Activated T-cell treated with anti-CD3 and anti-CD28 coated beads, Interleukin-2, amount 50 U/mL, for 1 hour (primary cell): ENCODE results near the gene SPATA31E1.
"Not testable (repeated sequence)": the region's sequence is repeated elsewhere in the genome, so short reads cannot be mapped to it uniquely, and the experiment has no call there.

Experiments
- DNase-seq: peaks from one replicate; pipeline ENCODE4 v3.0.0-alpha.2; 2020

SPATA31E1 gene

GRCh38 chr9:87882627-87883026, at the start of gene SPATA31E1:
Gene SPATA31E1 (plus strand): TSS chr9:87882877. CDS start chr9:87882892, 15 bp downstream.
- DNase-seq: no peak

- DNase-seq: no peak
Observed at GRCh38 chr9:87834357-87834756, 48.3 kb upstream of the SPATA31E1 start.

GRCh38 chr9:87836536-87836935, 46.1 kb upstream of the SPATA31E1 start:
- DNase-seq: no peak

DNA sequence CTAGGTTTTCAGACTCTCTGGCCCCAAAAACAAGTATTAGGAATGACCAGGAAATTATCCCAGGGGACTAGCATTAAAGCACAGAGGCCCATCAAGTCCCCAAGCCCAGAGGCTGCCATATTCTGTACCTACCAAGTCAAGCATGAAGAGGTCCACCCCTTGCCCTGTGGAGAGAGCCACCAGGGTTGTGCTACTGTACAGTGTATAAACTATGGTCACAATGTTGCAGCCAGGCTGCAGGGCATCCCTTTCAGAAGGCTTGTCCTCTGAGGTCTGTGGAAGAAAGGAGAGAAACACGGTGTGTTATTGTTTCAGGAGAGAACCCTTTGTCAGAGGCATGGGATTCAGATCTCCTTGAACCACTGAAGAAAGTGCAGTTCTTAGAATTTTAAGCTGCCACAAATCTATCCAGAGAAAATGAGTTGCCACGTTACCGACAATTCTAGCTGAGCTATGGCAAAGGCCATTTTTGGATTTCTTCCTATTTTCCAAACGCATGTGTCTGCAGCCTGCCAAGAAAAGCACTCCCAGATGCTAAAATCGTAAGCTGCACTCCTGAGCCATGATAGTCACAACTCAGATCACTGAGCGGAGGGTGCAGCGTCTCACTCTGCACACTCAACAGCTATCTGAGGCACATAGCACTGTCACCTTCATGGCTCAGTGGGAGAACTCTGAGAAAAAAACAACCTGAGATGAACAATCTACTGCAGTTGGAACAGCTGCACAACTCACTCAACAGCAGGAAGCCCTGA, 45.5 kb upstream of the SPATA31E1 start:
- no peak for DNase-seq

DNA sequence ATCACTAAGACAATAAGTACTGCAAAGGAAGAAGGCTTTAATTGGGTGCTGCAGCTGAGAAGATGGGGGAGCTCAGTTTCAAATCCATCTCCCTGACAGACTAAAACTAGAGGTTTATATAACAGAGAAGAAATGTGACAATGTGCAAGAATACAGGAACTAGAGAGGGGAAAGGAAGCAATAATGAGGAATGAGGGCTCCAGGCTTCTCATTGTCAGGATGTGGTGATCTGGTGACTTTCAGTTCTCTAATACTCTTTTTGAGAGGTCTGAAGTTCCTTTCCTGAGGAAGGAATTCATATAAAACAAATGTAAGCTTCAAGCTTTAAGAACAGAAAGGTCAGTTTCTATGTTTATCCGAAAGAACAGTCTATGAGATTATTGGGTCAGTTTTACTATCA, 42.5 kb upstream of the SPATA31E1 start:
- DNase-seq: no peak

- DNase-seq: no peak
Observed at GRCh38 chr9:87842878-87843585, 39.6 kb upstream of the SPATA31E1 start.

- DNase-seq: no peak
Observed at GRCh38 chr9:87844506-87844905, 38.2 kb upstream of the SPATA31E1 start.

DNA sequence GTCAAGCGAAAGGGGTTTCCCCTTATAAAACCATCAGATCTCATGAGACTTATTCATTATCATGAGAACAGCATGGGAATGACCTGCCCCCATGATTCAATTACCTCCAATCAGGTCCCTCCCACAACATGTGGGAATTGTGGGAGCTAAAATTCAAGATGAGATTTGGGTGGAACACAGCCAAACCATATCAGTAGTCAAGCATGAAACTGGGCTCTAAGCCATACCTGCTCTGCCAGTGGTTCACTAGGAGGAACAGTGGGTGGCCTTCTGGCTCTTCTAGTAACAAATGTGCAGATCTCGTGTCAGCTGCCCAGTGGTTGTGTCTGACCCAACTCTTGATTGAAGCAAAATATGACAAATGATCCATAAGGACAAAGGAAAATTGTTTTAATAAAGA, 34.9 kb upstream of the SPATA31E1 start:
- DNase-seq: not testable (repeated sequence)

DNA sequence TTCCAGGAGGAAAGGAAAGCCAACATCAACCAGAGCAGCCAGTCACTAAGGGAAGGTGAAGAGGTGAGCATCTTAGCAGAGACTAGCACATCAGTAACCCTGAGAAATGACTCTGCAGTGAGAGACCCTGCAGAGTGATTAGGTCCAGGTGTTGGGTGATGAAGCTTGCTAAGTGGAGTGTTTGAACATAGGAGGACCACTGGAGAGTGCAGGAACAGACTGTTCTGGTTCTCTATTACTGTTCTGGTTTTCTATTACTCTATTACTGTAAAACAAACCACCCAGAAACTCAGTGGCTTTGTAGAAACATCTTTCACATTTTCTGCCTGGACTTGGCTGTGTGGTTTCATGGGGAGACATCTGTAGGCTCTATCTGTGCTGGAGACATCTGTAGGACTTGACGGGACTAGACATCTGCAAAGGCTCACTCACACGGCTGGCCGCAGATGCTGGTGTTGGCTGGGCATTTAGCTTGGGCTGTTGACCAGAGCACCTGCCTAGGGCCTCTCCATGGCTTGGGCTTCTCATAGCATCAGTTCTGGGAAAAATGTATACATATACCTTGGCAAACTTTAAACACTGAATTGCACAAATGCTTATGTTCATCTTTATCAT, 33.4 kb upstream of the SPATA31E1 start:
- DNase-seq: no peak

- no peak for DNase-seq
Observed at GRCh38 chr9:87850391-87850790, 32.3 kb upstream of the SPATA31E1 start.

DNA sequence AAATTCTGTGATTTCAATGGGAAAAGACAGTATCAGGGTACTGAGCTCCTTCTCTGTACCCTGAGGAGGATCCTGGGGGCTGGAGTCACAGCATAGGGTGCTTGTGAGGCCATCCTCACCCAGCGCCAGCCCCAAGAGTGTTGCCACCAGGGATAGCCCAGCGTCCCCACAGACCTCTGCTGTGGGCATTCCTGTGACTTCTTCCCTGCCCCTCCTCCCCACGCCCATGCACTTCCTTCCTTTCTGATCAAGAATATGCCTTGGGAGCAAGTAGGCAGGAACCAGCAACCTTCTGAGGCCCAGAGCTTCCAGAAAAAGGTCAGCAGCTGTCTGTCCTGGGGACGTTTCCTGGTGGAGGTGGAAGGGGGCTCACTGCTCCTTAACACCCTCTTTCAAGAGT, 31.5 kb upstream of the SPATA31E1 start:
- not testable (repeated sequence) for DNase-seq

DNA sequence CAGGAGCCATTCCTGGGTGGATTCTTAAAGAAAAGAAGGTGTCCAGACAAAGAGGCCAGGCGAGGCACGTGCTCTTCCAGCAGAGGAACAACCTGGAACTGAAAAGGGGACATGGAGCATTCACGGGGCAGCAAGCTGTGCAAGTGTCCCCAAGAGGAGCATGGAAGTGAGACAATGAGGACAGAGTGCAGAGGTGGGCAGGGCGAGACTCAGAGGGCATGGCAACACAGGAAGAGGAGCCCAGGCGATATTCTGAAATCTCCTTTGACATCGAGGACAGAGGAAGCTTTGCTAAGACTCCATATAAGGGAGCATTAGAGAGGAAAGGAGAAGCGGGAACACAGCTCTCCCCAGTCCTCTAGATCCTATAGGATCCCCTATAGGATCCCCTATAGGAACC, 29.4 kb upstream of the SPATA31E1 start:
- no peak for DNase-seq

GRCh38 chr9:87853876-87854579, 28.6 kb upstream of the SPATA31E1 start:
- no peak for DNase-seq

DNA sequence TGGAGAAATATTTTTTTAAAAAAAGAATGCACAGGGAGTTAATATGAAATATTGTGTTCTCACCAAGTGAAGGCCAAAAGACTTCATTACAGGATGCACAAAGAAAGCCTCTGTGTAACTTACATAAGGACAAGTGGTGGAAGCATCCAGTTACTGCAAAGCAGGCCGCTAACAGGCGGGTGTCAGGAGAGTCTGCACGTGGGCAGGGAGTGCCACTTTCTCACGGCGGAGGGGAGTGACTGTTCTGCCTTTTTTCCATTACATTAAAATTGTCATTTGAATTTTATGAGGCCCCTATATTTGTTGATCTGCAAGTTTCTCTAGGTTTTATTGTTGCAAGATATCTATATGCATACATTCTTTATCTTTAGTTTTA, 28.1 kb upstream of the SPATA31E1 start:
- no peak for DNase-seq

DNA sequence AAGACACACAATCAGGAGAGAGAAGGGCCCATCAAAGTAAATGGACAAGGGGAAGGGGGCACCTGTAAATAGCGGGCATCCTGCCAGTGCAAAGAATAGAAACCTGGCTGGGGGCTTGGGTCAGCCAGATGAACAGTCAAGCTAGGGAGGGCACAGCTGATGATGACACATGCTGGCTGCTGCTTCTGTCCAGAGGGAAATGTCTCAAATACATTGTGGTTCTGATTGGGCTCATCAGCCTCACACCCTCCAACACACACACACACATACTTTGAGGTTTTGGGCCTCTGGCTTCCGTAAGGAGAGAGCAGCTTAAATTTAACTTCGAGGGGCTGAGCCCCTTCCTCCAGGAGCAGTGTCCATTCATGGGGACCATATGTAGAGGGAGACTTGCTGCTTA, 27.6 kb upstream of the SPATA31E1 start:
- DNase-seq: no peak

- DNase-seq: no peak
Observed at GRCh38 chr9:87857141-87857947, 25.3 kb upstream of the SPATA31E1 start.

- DNase-seq: no peak
Observed at GRCh38 chr9:87857948-87858335, 24.7 kb upstream of the SPATA31E1 start.

- DNase-seq: no peak
Observed at GRCh38 chr9:87859137-87859536, 23.5 kb upstream of the SPATA31E1 start.

DNA sequence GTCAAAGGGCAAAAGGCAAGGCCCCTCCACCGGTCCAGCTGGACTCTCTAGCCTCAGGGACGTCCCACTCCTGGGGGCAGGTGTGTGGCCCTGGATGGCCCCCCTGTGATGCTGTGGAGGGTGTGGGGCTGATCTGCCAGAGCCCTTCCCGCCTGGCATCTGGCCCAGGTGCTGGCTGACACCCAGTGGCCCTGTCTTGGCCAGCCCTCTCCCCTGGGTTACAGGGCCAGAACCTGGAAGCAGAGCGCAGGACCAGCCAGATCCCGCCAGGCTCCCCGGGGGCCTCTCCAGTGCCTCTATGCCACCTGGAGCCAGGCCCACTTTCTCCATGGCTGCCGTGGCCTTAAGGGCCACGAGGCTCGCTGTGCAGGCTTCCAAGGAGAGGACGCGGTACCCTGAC, 22.9 kb upstream of the SPATA31E1 start:
- no peak for DNase-seq

DNA sequence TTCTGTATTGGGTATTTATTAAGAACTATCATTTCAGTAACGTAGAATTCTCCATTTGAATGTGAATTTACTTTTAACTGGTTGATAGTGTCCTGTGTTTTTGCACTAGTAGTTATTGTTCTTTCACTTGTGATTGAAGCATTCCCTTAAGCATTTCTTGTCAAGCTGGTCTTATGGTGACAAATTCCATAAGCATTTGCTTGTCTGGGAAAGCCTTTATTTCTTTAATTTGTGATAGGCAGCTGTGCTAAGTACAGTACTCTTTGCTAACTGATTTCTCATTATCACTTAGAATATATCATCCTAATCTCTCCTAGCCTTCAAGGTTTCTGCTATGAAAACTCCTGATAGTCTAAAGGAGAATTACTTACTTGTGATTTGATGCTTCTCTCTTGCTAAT, 21.3 kb upstream of the SPATA31E1 start:
- no peak for DNase-seq

DNA sequence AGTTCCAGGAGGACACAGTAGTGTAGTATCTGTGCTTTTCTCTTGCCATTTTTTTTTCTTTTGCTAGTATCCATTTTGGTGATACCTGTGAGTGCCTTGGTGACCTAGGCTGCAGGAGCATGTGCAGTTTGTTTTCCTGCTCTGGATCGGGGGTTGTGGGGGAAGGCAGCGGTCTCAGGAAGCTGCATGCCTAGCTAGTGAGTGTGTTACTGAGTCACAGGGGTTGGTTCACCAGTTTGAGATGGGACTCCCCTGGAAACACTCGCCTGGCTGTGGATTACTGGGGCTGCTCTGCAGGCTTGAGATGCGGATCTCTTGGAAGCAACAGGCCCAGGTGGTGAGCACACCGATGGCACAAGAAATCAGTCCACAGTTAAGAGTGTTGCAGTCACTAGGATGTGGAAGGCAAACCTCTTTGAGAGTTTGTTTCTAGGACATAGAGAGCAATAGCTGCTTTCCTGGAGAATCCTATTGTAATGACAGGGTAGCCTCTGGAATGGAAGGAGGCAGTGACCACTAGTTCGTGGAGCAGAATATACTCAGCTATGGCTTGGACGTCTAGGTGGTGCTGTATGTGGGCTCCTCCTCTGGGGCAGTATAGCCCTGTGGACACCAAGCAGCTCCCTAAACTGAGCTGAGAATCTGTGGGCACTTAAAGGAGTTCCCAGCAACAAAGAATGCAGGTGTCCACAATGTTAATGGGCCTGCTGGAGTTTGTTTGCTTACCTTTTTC, 20.0 kb upstream of the SPATA31E1 start:
- DNase-seq: no peak
